ENCODE measurements around the gene MTHFD1L. TPM values are rescaled to one million over a fixed set of nuclear protein-coding genes. Genes with fewer than 3 reads are reported as not detected.

MTHFD1L gene
- total and polyA plus RNA-seq, 2 of the 4 experiments (the other 2 are of a cell fraction), result 43.5 to 53.2 TPM

- Histone ChIP-seq H3K27me3 (ENCODE audit: control insufficient read depth, insufficient read depth, low read length) (peaks cover 39% of the 10 kb centered on the region), H3K4me2 (ENCODE audit: low read depth, low read length) (no peak overlapping the region), H3K9ac (ENCODE audit: low read depth, low read length) (no peak overlapping the region), H3K9me1 (ENCODE audit: insufficient read depth, low read length) (peaks cover 4% of the 10 kb centered on the region), H4K91ac (ENCODE audit: insufficient read depth, low read depth, low read length) (no peak overlapping the region), H2BK15ac (ENCODE audit: low read depth, low read length) (no peak overlapping the region), H3K56ac (ENCODE audit: extremely low read depth, insufficient read depth, low read length) (no peak overlapping the region), H2BK5ac (ENCODE audit: low read depth, low read length, poor library complexity, severe bottlenecking) (no peak overlapping the region), H3K79me1 (ENCODE audit: low read depth in 1 of 2, low read length in 2 of 2) (no peaks in the 10 kb centered on the region), H3K4ac (ENCODE audit: low read depth, low read length) (no peak overlapping the region), H3K9me3 (ENCODE audit: control insufficient read depth, insufficient read depth, low read length) (no peaks in the 10 kb centered on the region), H3K14ac (replicated peaks; ENCODE audit: low read depth, low read length) (no peak overlapping the region), H3K27ac (ENCODE audit: insufficient read depth, low read length) (no peak overlapping the region), H4K5ac (ENCODE audit: low read depth, low read length) (no peak overlapping the region), H2BK20ac (ENCODE audit: low read depth, low read length) (no peak overlapping the region), H4K20me1 (ENCODE audit: insufficient read depth, low read length) (peaks cover 18% of the 10 kb centered on the region; the same call in 1 of the 2 replicates), H2AFZ (replicated peaks; ENCODE audit: low read length, poor library complexity) (no peak overlapping the region), H3K18ac (ENCODE audit: low read depth, low read length) (no peak overlapping the region), H3K36me3 (ENCODE audit: control insufficient read depth, insufficient read depth, low read length) (no peaks in the 10 kb centered on the region), H3K23ac (ENCODE audit: low read depth, low read length) (no peak overlapping the region), H2BK120ac (ENCODE audit: low read depth, low read length) (no peak overlapping the region), H2AK5ac (ENCODE audit: low read depth, low read length) (no peak overlapping the region), H2AK9ac (replicated peaks; ENCODE audit: low read depth, low read length, poor library complexity) (no peak overlapping the region), H3K4me1 (ENCODE audit: control insufficient read depth, insufficient read depth, low read length) (peaks cover 9% of the 10 kb centered on the region), H4K8ac (ENCODE audit: low read depth in 2 of 2, low read length in 2 of 2) (no peak overlapping the region), H3K4me3 (ENCODE audit: insufficient read depth, low read depth, low read length) (no peak overlapping the region)
- DNase-seq (no peak), ATAC-seq (ENCODE audit: low read depth) (no peak)
- dilution Hi-C loops (cut with HindIII; ENCODE audit: low sequenced_read_pairs, unreplicated experiment), result no loop called here
- BruUV-seq (replicated peaks), result no TSS peak
- ChIA-PET POLR2A (ENCODE audit: unreplicated experiment) (no interaction called here), CTCF (interaction anchor here (1.4 kb wide), 1 partner anchor 213 kb away, joined by 5 read pairs; no protein-coding TSS in a partner anchor)
- intact Hi-C loops (cut with micrococcal nuclease), result no loop called here
- TF ChIP-seq RAD21 (IDR thresholded peaks at IDR 0.05; ENCODE audit: low read length) (no peak), USF2 (IDR thresholded peaks at IDR 0.05; ENCODE audit: low read depth, low read length) (no peak), RFX5 (IDR thresholded peaks at IDR 0.05; ENCODE audit: low read depth, low read length) (no peak), CTCF (conservative IDR thresholded peaks at IDR 0.05; ENCODE audit: low read depth, low read length) (no peak)
- 100% methylated on average over 1 of the region's 5 CpGs; no CpG with 5 or more reads in 1 of the 2 experiments for WGBS, 2 experiments (ENCODE audit: extremely low coverage in 2 of 2, insufficient read length in 1 of 2)
- in situ Hi-C loops (cut with MboI; ENCODE audit: low sequenced_read_pairs), result no loop called here
Measured at GRCh38 chr6:151111670-151112069, 246.2 kb downstream of the MTHFD1L start.
